NCI-H460 (cell line): ENCODE measurements around the gene CRB2. TPM values are rescaled to one million over a fixed set of nuclear protein-coding genes. Genes with fewer than 3 reads are reported as not detected.

ENCODE experiments used
- DNase-seq: peaks from one replicate; pipeline ENCODE4 v3.0.0-alpha.2; 2016; ENCODE audit warnings: low read depth; ENCODE audit errors: extremely low read depth
- total RNA-seq: library from RNA; depleted of rRNA; stranded (reverse); fragments of >200 nt; shearing (Covaris generic); gene quantifications from 2 replicates; pipeline ENCODE4 v1.2.3, GENCODE V29; 2014

The CRB2 gene
- total RNA-seq, 1 experiment from 2014 or later: not detected

GRCh38 chr9:123361731-123362510, 5.9 kb downstream of the CRB2 start:
- DNase-seq: no peak

GRCh38 chr9:123362856-123363255, 6.9 kb downstream of the CRB2 start:
- no peak for DNase-seq

- no peak for DNase-seq
Measured at GRCh38 chr9:123364241-123364824, 8.3 kb downstream of the CRB2 start.

- no peak for DNase-seq
Measured at GRCh38 chr9:123365287-123365880, 9.4 kb downstream of the CRB2 start.

GRCh38 chr9:123365881-123366528, 10.0 kb downstream of the CRB2 start:
- DNase-seq: no peak

- DNase-seq: no peak
Measured at GRCh38 chr9:123368023-123368422, 12.0 kb downstream of the CRB2 start.

- DNase-seq: no peak
Measured at GRCh38 chr9:123368536-123369153, 12.6 kb downstream of the CRB2 start.

GRCh38 chr9:123369296-123369695, 13.3 kb downstream of the CRB2 start:
- DNase-seq: no peak

- DNase-seq: no peak
Measured at GRCh38 chr9:123370108-123370507, 14.1 kb downstream of the CRB2 start.

GRCh38 chr9:123370526-123371227, 14.7 kb downstream of the CRB2 start:
- no peak for DNase-seq

GRCh38 chr9:123371228-123371584, 15.2 kb downstream of the CRB2 start:
- no peak for DNase-seq

- DNase-seq: no peak
Measured at GRCh38 chr9:123371805-123372590, 16.0 kb downstream of the CRB2 start.

- no peak for DNase-seq
Measured at GRCh38 chr9:123372766-123373446, 16.9 kb downstream of the CRB2 start.

GRCh38 chr9:123373447-123373923, 17.5 kb downstream of the CRB2 start:
- no peak for DNase-seq

- no peak for DNase-seq
Measured at GRCh38 chr9:123373946-123374345, 17.9 kb downstream of the CRB2 start.

- no peak for DNase-seq
Measured at GRCh38 chr9:123375469-123376132, 19.6 kb downstream of the CRB2 start.

GRCh38 chr9:123376218-123377071, 20.4 kb downstream of the CRB2 start:
- no peak for DNase-seq
